GM18520 (cell line): ENCODE measurements around the gene MACROD1.

Experiments used
- ATAC-seq: cut with Tn5 transposase; IDR thresholded peaks from one replicate; pipeline ENCODE4 v1.9.1; 2021; ENCODE audit not compliant: unreplicated experiment

The MACROD1 gene

DNA sequence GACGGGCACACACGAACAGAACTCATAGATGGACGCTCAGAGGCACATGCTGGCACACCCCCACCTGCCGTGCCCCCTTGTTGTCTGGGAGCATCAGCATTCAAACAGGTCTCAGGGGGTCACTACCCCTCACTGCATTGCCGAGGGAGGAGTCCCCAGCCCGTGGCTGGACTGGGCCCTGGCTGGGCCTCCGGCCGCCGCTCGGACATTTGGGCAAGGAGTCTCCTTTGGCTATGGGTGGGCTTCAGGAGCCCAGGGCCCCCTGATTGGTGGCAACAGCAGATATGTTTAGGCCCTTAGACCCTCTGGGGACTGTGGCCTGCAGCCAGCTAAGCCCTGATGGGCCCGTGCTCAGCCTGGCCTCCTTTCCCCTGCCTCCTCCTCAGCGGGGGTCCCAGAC lies 88.3 kb downstream of the MACROD1 start:
- ATAC-seq = no peak

DNA sequence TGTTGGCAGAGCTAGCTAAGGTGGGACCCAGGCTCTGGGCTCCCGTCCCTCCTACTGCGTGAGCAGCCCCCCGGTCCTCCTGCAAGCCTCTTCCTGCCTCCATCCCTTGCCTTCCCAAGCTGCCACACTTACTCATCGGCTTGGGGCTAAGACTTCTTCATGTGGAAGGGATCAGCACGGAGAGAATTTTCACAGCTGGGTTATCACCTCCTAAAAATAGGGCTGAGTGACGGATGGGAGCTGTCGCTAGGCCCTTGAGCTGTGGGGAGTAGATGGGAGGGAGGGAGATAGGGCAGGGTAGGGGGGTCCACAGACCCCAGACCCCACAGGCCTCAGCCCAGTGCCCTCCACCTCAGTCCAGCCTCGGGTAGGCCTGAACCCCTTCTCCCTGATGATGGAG lies 89.2 kb downstream of the MACROD1 start:
- no peak for ATAC-seq

DNA sequence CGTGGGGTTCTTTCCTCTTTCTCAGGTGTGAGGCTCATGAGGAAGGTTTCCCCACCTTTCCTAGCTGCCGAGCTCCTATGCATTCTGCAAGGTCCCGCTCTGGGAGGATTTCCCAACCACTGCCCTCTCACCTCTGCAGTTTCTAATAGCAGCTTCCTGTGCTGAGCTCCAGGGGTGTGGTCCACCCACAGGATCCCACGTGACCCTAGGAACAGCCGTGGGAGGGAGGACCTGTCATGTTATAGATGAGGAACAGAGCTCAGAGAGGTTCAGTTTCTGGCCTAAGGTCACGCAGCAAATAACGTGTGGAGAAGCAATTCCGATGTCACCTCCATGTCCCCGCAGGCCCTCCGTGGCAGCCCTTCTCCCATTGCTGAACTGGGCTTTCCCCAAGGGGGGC lies 91.7 kb downstream of the MACROD1 start:
- ATAC-seq = no peak

DNA sequence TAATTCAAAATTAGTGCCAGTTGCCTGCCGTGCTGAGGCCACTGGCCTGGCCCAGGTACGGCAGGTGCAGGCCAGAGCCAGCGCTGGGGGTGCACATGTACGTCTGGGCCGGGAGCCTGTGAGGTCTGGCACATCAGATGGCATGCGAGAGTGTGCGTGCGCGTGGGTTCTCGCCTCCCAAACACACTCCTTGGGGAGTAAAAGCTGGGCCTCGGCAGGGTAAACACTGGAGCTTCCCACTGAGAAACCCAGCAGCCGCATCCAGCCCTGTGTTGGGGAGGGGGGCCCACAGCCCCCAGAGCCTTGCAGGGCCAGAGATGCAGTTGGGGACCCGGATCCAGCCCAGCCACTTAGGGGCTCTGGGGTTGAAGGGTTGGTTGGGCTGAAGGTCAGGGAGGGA lies 92.4 kb downstream of the MACROD1 start:
- no peak for ATAC-seq

DNA sequence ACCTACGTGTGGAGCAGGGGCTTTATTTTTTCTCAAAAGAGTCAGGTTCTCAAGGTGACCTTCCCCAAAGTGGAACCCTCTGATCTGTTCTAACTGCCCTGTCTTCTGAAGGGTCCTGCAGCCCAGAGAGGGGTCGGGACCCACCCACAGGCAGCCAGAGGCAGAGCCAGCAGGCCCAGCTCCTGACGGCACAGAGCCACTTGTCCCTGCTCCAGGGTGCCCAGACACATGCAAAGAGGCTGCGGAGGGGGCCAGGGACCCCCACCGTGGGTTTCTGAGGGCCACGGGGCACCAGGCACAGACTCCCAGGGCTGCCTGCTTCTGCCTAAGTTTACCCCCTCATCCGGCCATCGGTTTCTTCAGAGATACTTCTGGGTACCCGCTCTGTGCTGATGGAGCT lies 93.0 kb downstream of the MACROD1 start:
- ATAC-seq = no peak

DNA sequence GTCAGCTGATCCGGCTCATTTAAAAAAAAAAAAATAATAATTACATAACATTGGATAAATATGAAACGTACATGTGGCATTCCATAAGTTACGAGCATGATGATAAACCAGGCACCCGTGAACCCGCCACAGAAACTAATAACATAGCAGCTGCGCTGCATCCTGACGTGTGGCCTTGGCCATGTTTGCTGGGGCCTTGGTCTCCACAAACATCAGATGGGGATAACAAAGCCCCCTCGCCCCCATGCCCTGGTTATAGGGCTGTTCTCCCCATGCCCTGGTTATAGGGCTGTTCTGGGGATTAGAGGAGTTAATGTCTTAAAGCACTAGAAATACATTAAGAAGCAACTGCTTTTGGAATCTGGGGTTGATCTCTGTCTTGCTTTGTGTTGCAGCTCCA lies 93.5 kb downstream of the MACROD1 start:
- no peak for ATAC-seq

DNA sequence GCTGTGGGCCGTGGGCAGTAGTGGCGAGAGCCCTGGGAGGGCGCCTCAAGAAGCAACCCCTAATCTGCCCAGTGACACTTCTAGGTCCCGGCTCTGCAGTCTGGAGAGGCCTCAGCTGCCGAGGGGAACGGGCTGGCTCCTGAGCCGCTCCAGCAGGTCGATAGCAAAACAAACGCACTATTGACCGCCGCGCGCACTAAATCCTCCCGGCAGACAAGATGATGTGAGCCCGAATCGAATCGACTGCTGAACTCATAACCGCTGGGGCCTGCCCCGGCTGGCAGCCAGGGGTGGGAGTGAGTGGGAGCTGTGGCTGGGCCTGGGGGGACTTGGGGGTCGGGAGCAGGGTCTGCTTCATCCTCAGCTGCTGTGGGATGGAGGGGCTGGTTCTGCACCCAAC lies 94.1 kb downstream of the MACROD1 start:
- no peak for ATAC-seq

DNA sequence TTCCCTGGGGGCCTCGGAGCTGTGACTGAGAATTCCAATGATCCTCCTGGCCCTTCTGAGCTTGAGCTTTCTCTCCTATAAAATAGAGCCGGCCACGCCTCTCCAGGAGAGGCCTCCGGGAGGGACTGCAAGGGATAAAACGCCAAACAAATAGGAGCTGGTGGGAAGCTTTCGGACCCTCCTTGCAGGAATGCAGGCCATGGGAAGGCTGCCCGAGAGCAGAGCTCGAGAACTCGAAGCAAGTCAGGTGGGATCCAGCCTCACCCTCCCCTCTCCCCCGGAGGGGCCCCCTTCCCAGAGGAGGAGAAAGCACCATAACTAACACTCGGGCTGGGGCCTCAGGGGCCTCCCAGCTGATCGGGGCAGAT lies 95.6 kb downstream of the MACROD1 start:
- ATAC-seq = no peak

DNA sequence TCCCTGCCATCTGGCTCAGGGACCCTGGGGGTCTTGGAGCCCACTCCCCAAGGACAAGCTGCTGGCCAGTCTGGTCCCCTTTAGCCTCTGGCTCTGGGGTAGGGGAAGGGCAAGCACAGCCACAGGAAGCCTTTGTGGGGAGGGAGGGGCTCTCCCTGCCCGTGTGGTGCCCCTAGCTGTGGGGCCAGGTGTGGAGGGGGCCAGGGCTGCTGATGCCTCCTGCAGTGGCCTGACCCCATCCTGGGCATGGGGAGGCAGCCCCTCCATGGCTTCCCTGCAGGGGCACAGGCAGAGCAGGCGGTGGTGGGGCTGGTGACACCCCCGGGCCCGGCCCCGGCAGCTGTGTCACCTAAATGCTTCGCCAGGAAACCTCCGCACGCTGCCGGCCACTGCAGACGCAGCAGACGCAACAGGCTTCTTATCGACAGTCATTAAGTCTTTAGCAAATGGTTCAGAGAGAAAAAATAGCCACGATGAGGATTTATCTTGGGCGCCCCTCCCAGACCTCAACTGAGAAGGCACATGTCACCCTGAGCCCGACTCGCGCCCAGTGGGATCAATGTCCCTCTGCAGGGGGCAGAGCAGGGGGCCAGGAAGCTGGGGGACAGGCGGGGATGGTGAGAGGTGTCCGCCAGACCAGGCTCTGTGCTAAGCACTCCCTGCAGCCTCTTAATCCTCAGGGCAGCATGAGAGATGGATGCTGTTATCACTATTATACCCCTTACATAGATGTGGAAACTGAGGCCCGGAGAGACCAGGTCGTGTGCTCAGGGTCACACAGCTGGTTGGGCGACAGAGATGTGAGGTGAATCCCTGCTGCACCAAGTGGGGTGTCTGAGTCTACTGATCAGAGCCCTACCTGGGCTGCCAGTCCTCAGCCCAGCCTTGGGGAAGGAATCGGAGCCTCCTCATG lies 96.3 kb downstream of the MACROD1 start:
- no peak for ATAC-seq

DNA sequence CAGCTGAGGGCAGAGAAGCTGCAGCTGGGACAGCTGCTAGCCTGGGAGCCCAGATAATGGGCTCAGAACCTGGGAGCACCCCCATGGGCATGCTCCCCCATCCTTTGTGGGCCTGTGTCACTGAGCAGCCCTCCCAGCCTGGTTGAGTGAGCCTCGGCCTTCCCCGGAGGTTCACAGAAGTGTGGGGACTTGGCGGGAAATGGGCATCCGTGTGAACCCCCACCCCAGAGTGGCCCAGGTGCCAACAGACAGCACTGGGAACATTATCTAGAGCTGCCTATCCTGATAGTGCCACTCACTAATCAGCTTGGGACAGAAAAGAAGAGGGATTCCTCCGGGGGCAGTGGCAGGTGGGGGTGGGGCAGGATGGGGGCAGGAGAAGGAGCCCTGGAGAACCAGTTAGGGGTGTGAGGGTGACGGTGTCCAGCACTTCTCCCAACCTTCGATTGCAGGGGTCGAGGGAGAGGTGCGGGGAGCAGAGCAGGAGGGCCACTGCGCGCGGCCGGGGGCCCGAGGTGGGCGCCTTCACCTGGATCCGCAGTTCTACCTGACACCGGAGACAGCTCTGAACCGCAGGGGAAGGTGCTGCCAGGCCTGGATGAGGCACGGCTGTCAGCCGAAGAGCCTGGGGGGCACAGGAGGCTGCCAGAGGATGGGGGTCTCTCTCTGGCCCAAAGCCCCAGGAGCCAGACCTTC lies 97.1 kb downstream of the MACROD1 start:
- no peak for ATAC-seq

DNA sequence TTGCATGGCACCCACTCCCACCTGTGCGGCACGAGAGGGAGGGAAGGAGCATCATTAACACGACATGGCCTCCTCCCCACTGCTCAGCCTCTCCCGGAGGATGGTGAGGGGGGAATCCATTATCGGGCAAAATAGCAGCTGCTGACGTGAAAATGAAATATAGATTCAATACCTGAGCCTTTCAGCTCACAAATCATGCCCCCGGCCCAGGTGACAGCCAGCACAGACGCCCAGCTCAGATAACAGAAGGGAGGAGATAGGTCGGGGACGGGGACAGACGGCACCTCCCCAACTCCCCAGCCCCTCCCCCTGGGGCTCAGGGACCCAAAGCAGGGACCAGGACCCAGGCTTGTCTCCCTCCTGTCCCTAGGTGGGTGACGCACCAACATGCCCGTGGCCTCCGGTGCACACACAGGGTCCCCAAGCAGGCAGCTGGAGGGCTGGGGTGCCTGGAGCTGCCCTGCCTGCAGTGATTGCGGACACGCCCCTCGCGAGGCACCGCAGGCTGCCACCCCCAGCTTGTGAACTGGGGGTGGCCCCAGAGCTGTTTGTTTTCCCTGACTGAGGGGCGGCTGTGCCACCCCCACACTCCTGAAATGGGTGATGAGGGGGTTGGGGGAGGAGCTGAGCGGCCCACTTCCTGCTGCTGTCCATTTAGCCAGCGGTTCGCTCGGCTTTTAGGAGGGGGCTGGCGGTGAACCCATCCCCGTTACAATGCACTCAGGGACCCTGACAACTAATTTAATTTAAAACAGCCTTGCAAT lies 98.5 kb downstream of the MACROD1 start:
- ATAC-seq = no peak

DNA sequence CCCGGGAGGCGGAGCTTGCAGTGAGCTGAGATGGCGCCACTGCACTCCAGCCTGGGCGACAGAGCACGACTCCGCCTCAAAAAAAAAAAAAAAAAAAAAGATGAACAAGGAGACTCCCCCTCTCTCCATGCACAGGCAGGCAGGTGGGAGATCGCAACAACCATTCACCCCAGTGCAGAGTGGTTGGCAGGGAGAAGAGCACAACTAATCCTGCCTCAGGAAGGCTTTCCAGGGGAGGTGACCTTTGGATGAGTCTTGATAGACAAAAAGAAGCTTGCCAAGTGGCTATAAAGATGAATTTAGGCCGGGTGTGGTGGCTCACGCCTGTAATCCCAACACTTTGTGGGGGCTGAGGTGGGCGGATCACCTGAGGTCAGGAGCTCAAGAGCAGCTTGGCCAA lies 100.2 kb downstream of the MACROD1 start:
- ATAC-seq = no peak

DNA sequence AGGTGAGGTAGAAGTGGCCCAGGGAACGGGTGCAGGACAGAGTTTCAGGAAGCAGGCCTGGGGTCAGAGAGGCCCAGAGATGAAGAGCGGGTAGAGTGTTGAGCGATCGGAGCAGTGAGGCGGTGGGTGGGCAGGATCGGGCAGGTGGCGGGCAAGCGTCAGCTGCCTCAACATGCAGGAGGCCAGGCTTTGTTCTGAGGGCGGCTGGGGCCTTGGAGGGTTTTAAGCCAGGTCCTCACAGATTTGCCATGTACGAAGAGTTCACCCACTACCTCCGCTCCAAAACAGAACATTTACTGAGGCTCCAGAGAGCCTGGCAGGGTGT lies 100.8 kb downstream of the MACROD1 start:
- no peak for ATAC-seq

DNA sequence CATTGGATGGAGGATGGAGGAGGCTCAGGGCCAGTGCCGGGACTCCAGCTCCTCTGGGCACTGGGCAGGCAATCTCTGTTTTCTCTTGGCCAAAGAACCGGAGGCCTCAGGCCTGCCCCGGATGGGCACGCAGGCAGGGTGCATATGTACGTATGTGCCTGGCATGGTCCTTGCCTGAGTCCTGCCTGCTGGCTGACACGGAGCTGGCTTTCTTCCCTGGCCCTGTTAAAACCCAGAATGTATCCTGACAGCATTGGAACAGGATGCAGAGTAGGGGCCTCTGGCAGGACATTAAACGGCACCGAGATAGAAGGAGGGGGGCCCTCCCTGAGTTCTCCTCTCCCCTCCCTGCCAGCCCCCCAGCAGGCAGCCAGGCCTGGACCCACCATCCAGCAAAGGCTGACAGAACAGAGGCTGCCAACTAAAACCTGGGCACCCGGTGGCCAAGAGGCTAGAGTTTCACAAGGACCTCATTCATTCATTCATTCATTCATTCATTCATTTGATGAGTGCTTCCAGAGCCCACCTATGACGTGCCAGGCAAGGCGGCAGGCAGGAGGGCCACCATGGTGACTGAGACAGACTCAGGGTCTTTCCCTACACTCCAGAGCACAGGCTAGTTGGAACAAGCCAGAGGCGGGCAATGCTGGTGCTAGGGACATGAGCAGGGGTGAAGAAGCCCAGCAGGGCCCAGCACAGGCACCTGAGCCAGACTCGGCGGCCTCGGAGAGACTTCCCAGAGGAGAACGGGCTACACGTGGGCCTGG lies 101.4 kb downstream of the MACROD1 start:
- ATAC-seq = no peak

DNA sequence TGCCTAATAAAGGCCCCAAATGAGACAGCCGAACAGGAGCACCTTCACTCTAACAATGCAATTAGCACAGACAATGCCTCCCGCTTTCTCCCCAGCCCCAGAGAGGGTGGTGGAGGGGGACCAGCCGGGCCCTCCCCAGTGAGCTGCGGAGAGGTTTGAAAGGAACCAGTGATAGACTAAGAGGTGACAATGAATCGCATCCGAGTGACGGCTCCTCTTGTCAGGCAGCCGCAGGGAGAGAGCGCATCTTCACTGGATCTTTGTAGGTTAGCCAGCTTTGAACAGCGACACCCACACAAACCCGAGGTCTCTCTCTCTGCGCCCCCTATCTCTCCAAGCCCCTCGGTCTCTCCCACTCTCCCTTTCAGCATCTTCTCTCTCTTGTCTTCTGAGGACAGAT lies 102.1 kb downstream of the MACROD1 start:
- no peak for ATAC-seq

DNA sequence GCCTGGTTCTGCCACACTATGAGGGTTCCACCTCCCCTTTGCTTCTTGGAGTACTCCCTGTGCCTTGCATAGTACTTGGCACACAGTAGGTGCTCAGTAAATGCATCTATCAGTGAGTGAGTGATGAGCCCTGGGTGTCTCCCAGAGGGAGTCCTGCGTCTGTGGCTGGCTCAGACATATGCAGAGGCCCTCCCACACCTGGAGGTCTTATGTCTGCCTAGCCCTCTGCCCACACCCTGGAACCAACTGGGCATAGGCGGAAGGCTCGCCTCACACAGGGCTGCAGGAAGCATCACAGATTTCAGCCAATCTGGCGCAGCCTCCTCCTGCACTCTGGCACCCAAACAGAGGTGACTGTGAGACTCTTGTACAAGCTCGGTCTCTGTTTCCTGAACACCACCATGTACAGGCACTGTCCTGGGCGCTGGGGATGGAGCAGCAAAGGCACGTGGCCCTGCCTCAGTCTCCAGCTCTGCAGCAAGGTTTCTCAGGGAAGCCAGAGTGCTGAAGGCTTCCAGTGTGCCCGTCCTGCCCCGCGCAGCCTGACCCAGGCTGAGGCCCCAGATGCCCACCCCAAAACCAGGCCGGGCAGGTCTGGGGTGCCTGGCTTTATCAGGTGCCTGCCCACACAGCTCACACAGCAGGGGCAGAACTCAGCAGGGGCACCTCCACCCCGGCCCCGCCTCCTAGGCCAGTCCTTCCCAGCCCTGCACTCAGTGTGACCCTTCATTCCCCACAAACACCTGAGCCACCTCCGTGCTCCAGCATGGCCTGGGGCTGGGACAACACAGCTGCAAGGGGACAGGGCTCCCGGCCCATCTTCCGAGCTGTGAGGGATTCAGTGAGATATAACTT lies 103.5 kb downstream of the MACROD1 start:
- no peak for ATAC-seq

DNA sequence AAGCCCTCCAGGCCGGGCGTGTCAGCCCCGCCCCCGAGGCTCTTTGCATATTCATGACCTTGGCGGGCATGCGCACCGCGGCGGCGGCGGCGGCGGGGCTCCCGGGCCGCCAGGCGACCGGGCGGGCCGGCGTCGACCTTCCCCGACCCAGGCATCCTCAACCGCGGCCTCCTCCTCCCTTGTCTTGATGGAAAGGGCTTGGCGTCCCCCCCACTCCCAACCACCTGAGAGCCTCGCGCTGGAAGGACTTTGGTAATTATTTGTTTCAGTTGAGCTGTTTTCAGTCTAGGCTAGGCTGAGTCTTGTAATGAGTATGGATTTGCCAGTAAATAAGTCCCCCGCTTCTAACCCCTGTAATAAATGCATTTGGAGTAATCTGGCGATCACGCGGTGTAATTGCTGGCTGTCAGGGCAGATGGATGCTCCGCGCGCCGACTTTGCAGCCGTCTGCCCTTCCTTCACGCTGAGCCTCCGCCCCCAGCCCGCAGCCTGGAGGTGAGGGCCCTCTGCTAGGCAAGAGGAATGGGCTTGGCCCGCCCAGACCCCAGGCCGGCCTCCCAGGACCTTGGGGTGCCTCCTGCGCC lies 105.0 kb downstream of the MACROD1 start:
- no peak for ATAC-seq

DNA sequence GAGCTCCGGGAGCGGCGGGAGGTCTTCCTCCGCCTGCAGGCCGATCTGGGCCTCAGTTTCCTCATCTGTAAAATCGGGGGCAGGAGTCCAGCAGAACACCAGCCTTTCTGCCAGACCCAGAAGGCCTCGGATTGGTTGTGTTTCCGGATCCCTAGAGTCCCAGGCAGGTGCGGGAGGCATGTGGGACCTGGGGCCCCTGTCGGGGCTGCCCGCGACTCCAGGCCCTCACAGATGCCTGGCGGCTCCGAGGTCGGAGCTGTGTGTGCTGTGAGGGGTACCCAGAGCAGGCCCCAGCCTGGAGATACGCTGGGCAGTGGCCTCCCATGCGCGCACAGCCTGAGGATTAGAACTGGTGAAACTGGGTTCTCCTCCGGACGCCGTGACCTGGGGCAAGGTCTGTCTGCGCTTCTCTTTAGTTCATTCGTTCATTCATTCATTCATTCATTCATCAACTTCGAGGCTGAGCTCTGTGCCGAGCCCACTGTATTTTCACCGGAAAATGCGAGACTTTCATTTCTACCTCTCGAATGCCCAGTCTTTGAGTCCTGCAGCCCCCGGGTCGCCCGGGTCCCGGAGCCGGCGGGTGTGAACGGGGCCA lies 105.6 kb downstream of the MACROD1 start:
- ATAC-seq = no peak

DNA sequence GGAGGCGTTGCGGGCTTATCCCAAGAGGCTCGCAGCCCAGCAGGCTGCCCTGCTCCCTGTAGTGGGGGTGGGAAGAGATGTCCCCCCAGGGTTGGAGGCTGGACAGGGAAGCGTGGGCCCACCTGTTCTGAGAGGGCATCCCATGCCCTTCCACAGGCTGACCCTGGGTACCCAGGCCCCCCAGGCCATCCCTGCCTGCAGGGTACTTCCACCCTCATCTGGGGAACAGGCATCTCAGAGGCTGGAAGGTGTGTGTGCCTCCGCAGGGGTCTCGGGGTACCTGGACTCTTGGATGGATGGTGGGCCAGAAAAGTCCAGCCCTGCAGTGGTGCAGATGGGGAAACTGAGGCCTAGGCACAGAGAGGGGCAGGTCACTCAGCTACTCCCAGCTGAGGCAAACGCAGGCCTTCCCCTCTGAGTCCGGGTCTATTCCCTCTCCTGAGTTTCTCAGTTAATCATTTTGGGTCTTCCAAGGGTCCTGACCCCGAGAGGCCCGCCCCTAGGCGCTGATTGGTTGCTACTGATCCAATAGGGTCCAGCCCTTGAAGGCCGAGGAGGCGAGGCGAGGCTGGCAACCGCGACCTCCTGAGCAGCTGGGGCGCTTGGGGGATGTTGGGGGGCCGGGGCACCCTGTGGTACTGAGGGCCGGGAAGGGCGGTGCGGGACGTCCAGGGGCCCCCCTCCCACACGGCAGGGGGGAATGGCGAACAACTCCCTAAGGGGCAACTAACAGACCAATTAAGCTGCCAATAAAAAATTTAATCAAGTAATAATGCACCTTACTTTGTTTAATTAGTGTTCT lies 106.4 kb downstream of the MACROD1 start:
- ATAC-seq = no peak
